Progenitor cell of endocrine pancreas (in vitro differentiated cells): ENCODE data around the gene TEDC1. TPM values are rescaled to one million over a fixed set of nuclear protein-coding genes. Genes with fewer than 3 reads are reported as not detected.

Experiments used
- DNase-seq: peaks from one replicate; pipeline ENCODE4 v3.0.0; 2021; ENCODE audit warnings: low spot score; ENCODE audit not compliant: unreplicated experiment
- H3K27ac Mint-ChIP-seq: 2 replicates; pipeline ENCODE4 v1.8.0; 2021; ENCODE audit warnings: mild to moderate bottlenecking, moderate library complexity, mixed read lengths
- H3K27me3 Mint-ChIP-seq: 2 replicates; pipeline ENCODE4 v1.8.0; 2021; ENCODE audit warnings: mixed read lengths
- H3K36me3 Mint-ChIP-seq: 2 replicates; pipeline ENCODE4 v1.8.0; 2022; ENCODE audit warnings: mixed read lengths; ENCODE audit not compliant: insufficient read depth
- H3K4me1 Mint-ChIP-seq: 2 replicates; pipeline ENCODE4 v1.8.0; 2021; ENCODE audit warnings: low read depth, mixed read lengths
- H3K4me3 Mint-ChIP-seq: 2 replicates; pipeline ENCODE4 v1.8.0; 2021; ENCODE audit warnings: low read depth, mild to moderate bottlenecking, moderate library complexity, mixed read lengths
- H3K9me3 Mint-ChIP-seq: 2 replicates; pipeline ENCODE4 v1.8.0; 2021; ENCODE audit warnings: low read depth, mixed read lengths
- total RNA-seq: library from RNA; stranded (reverse); gene quantifications from 2 replicates; pipeline ENCODE4 v1.2.1, GENCODE V29; 2021
- TF ChIP-seq, protein P1 (sequence below): fragments of 200-600 bp; sonication (generic); IDR thresholded peaks from one replicate; pipeline ENCODE4 v1.5.0; 2021; ENCODE audit warnings: antibody characterized with exemption, mild to moderate bottlenecking; ENCODE audit not compliant: unreplicated experiment

TEDC1 gene
- total RNA-seq, 1 donor from 2014 or later, result 20.5 TPM

DNA sequence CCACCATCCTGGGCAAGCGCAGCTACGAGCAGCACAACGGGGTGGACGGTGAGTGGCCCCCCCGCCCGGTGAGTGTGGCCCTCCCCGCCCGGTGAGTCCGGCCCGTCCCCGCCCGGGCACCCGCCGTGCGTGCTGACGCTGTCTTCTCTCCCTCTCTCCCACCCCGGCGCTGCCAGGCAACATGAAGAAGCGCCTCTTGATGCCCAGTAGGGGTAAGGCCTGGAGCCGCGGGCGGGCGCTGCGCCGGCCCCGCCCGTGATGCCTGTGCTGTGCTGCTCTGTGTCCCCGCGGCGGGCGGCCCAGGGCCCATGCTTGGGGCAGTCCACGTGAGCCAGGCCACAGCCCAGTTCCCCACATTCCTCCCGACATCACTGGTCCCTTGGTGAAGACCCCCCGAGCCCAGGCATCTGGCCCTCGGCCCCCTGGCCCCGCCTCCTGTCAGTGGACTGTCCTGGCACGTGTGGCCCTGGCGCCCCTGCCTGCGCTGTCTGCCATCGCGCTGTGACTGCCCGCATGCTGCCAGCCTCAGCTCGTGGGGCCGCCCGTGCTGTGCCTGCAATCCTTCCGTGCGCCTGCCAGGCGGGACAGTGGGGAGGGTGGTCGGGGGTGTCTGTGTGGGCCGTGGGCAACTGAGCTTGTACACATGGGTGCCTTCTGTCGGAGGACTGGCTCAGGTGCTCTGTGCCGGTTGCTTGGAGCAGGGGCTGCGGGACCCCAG is 24.4 kb upstream of the TEDC1 start:
- peaks cover 2% of the 10 kb centered on the region for H3K36me3 Mint-ChIP-seq
- DNase-seq, result no peak
- H3K9me3 Mint-ChIP-seq, result no peaks in the 10 kb centered on the region
- H3K4me3 Mint-ChIP-seq, result no peak overlapping the region
- H3K4me1 Mint-ChIP-seq, result no peaks in the 10 kb centered on the region
- H3K27me3 Mint-ChIP-seq, result no peaks in the 10 kb centered on the region
- H3K27ac Mint-ChIP-seq, result no peak overlapping the region
- TF ChIP-seq, protein P1, sequence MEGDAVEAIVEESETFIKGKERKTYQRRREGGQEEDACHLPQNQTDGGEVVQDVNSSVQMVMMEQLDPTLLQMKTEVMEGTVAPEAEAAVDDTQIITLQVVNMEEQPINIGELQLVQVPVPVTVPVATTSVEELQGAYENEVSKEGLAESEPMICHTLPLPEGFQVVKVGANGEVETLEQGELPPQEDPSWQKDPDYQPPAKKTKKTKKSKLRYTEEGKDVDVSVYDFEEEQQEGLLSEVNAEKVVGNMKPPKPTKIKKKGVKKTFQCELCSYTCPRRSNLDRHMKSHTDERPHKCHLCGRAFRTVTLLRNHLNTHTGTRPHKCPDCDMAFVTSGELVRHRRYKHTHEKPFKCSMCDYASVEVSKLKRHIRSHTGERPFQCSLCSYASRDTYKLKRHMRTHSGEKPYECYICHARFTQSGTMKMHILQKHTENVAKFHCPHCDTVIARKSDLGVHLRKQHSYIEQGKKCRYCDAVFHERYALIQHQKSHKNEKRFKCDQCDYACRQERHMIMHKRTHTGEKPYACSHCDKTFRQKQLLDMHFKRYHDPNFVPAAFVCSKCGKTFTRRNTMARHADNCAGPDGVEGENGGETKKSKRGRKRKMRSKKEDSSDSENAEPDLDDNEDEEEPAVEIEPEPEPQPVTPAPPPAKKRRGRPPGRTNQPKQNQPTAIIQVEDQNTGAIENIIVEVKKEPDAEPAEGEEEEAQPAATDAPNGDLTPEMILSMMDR, result no peak

DNA sequence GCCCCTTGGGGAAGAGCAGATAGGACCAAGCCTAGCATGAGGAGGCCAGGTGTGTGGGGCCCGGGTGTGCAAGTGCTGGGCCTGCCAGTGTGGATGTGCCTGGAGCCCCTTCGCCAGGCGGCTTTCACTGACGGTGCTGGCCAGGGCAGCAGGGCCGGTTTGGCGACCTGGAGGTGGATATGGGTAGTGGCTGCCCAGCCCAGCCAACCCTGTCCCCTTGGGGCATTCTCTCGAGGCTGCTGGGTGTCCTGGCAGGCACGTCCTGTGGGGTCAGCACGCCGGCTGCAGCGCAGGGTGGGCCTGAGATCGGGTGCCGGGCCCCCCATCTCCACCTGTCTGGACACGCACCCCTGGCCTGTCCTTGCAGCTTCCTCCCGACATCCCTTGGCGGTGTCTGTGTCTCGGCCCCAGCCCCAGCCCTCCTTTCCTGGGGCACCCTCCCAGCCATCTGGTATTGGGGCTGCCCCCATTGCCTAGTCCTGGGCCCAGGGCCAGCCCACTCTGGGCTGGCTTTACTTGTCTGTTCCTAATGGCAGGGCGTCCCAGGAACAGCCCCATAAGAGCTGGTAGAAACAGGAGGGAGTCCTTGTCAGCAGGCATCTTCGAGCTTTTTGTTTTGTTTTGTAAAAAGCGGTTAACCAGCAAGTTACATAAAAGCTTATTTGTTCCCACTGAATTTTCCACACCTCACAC is 23.7 kb upstream of the TEDC1 start:
- Mint-ChIP-seq H3K9me3 (no peaks in the 10 kb centered on the region), H3K4me3 (no peak overlapping the region), H3K27ac (no peak overlapping the region), H3K36me3 (peaks cover 1% of the 10 kb centered on the region), H3K27me3 (no peaks in the 10 kb centered on the region), H3K4me1 (no peaks in the 10 kb centered on the region)
- TF ChIP-seq, protein P1, result no peak
- no peak for DNase-seq

DNA sequence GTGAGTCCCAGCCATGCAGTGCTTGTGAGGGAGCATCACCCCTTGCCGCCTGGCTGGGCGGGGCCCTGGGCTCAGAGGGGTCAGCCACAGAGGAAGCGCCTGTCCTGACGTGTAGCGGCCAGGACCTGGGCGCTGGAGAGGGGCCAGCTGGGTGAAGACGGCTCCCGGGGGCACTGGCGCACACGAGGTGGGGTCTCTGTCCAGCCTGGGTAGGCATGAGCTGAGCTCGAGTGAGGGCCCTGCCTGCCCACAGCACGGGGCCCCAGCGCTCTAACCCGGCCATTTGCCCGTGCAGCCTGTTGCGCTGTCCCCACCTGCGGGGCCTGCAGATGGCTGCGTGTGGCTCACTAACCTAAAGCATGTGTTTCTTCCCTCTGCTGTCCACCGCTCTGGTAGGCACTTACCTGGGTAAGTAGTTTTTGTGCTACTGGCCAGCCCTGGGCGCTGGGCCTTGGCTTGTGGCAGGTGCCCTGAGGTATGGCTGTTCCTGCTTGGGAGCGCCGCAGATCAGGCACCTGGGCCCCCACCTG is 23.0 kb upstream of the TEDC1 start:
- TF ChIP-seq, protein P1, result no peak
- no peaks in the 10 kb centered on the region for H3K27me3 Mint-ChIP-seq
- no peak for DNase-seq
- no peaks in the 10 kb centered on the region for H3K9me3 Mint-ChIP-seq
- no peaks in the 10 kb centered on the region for H3K4me1 Mint-ChIP-seq
- no peak overlapping the region for H3K27ac Mint-ChIP-seq
- no peak overlapping the region for H3K4me3 Mint-ChIP-seq
- H3K36me3 Mint-ChIP-seq, result peaks cover 1% of the 10 kb centered on the region

DNA sequence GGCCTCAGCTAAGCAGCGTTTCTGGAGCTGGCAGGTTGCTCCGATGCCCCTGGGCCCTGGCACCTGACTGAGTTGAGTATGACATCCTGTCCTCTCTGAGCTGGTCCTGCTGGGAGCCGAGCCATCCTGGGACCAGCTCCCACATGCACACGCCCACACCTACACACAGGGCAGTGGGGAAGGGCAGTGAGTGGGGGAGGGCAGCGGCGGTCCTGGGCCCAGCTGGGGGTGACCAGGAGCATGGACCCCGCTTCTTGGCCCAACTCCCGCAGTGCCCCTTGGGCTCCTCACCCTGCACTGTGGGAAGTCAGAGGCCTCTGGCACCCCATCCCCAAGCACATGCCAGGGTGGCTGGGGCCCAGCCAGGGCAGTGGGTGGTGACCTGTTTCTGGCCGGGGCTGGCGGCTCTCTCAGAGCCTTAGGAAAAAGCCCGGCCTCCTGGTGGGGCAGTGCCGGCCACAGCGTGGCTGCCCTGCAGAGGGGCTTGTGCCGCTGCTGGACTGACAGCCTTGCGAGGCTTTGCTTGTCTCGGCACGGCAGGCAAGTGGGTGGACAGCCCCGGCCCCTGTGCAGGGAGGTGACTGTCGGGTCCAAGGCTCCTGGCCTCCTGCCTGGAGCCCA is 22.3 kb upstream of the TEDC1 start:
- no peak for DNase-seq
- Mint-ChIP-seq H3K4me1 (no peaks in the 10 kb centered on the region), H3K9me3 (no peaks in the 10 kb centered on the region), H3K27ac (no peak overlapping the region), H3K4me3 (no peak overlapping the region), H3K36me3 (peaks cover 1% of the 10 kb centered on the region), H3K27me3 (no peaks in the 10 kb centered on the region)
- TF ChIP-seq, protein P1, result no peak
